HepG2 (cell line): ENCODE results near the gene HDGFL2. TPM values are rescaled to one million over a fixed set of nuclear protein-coding genes. Genes with fewer than 3 reads are reported as not detected.

ENCODE experiments used
- CCDC6 ChIP-seq: sonication (generic); formaldehyde crosslinking; IDR thresholded peaks from 2 replicates; pipeline ENCODE4 v1.8.1; 2022; ENCODE audit warnings: mild to moderate bottlenecking, missing genetic modification reagents, moderate library complexity
- HNF4G ChIP-seq, 2 experiments: sonication (generic) in 1 of 2; formaldehyde crosslinking in 1 of 2; IDR thresholded peaks; 2 replicates each; pipeline versions ENCODE4 v1.4.0 to v1.6.1; 2011 to 2020; ENCODE audit warnings: borderline replicate concordance in 2 of 2, low read depth in 2 of 2, mild to moderate bottlenecking in 2 of 2, low read length in 1 of 2, missing genetic modification reagents in 1 of 2, moderate library complexity in 1 of 2
- HNRNPL ChIP-seq: fragments of 200-400 bp; formaldehyde crosslinking; IDR thresholded peaks from 2 replicates; pipeline ENCODE4 v1.6.1; 2017; ENCODE audit warnings: mild to moderate bottlenecking, low read depth, low read length
- IKZF5 ChIP-seq: IDR thresholded peaks from 2 replicates; pipeline ENCODE4 v1.6.1; 2018; ENCODE audit warnings: missing genetic modification reagents, mild to moderate bottlenecking, missing compliant biosample characterization
- POLR2G ChIP-seq: fragments of 200-400 bp; formaldehyde crosslinking; IDR thresholded peaks from 2 replicates; pipeline ENCODE4 v1.6.1; 2018; ENCODE audit warnings: mild to moderate bottlenecking, low read depth, low read length, moderate library complexity
- ZC3H13 ChIP-seq: sonication (generic); formaldehyde crosslinking; IDR thresholded peaks from 2 replicates; pipeline ENCODE4 v1.8.1; 2023; ENCODE audit warnings: mild to moderate bottlenecking, missing genetic modification reagents, moderate library complexity
- ZNF205 ChIP-seq: IDR thresholded peaks from 2 replicates; pipeline ENCODE4 v1.6.1; 2018; ENCODE audit warnings: missing biosample characterization, missing genetic modification reagents
- ZNF383 ChIP-seq: sonication (generic); formaldehyde crosslinking; IDR thresholded peaks from 2 replicates; pipeline ENCODE4 v1.4.0; 2020; ENCODE audit warnings: missing genetic modification reagents, mild to moderate bottlenecking, borderline replicate concordance
- polyA plus RNA-seq, 8 experiments: library from polyadenylated mRNA; depleted of rRNA in 3 of 8; stranded (reverse) in 7 of 8; unstranded in 1 of 8; fragments of >200 nt; fragmentation: Illumina TruSeq in 4 of 8; extraction: Trizol in 4 of 8; gene quantifications; 2 replicates each; pipeline versions ENCODE4 v1.2.1 to v1.2.3, GENCODE V29; 2011 to 2016; ENCODE audit warnings: low read depth in 4 of 8, missing spikeins in 1 of 8, mixed read lengths in 1 of 8; ENCODE audit not compliant: insufficient read depth in 1 of 8
- total RNA-seq, 5 experiments: library from RNA; depleted of rRNA; stranded (reverse); fragments of >200 nt; fragmentation: Illumina TruSeq; extraction: Trizol; gene quantifications; 2 replicates each; pipeline ENCODE4 v1.2.3, GENCODE V29; 2016; ENCODE audit warnings: low read depth in 1 of 5
- TF ChIP-seq, protein P1 (sequence below): sonication (generic); formaldehyde crosslinking; conservative IDR thresholded peaks from 2 replicates; pipeline ENCODE4 v1.4.0; 2020; ENCODE audit warnings: missing genetic modification reagents

HDGFL2 gene
- total and polyA plus RNA-seq, 2 of the 13 experiments (the other 11 are each of a cell fraction or from before 2014, with no cell fraction given), result 20.0 to 51.1 TPM

- TF ChIP-seq, protein P1, sequence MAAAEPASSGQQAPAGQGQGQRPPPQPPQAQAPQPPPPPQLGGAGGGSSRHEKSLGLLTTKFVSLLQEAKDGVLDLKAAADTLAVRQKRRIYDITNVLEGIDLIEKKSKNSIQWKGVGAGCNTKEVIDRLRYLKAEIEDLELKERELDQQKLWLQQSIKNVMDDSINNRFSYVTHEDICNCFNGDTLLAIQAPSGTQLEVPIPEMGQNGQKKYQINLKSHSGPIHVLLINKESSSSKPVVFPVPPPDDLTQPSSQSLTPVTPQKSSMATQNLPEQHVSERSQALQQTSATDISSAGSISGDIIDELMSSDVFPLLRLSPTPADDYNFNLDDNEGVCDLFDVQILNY, result no peak
- no peak for TF ChIP-seq ZNF205
- TF ChIP-seq HNRNPL, result 0 out of 2 replicates have a peak, but pooled peaks have one; percentile 24
- no peak for TF ChIP-seq HNF4G (IDR thresholded peaks at IDR 0.05; ENCODE audit: borderline replicate concordance, low read depth, low read length)
- no peak for TF ChIP-seq HNF4G (CRISPR knock-in tag; IDR thresholded peaks at IDR 0.05; ENCODE audit: borderline replicate concordance, low read depth)
- TF ChIP-seq IKZF5 (CRISPR knock-in tag), result no peak
- no peak for TF ChIP-seq ZC3H13
- no peak for TF ChIP-seq ZNF383 (CRISPR knock-in tag)
- TF ChIP-seq CCDC6 (CRISPR knock-in tag), result no peak
- TF ChIP-seq POLR2G, result peak; percentile 52; the same call in 1 of the 2 replicates
Observed at GRCh38 chr19:4444765-4445741, 27.0 kb upstream of the HDGFL2 start (continued).
